Endothelial cell of umbilical vein (primary cell): ENCODE measurements around the gene ITGA2. TPM values are rescaled to one million over a fixed set of nuclear protein-coding genes. Genes with fewer than 3 reads are reported as not detected.

ENCODE experiments used
- BruUV-seq: library from RNA; stranded (reverse); fragments of 400-500 nt; replicated peaks from 2 replicates; lab custom pipeline; 2021; lab: Mats Ljungman, UMichigan
- CTCF ChIA-PET: fragments of 300-600, 350-600 bp; sonication (Branson Sonifier 250); formaldehyde crosslinking; loops from one replicate; lab custom pipeline; 2021; ENCODE audit warnings: antibody characterized with exemption, inconsistent platforms; lab: Charles Lee
- POLR2A ChIA-PET: fragments of 300-600, 350-600 bp; sonication (Branson Sonifier 250); formaldehyde crosslinking; loops from one replicate; lab custom pipeline; 2021; ENCODE audit warnings: antibody characterized with exemption, inconsistent platforms; lab: Charles Lee
- DNase-seq: peaks from one replicate; pipeline ENCODE4 v3.0.0-alpha.2; 2011; ENCODE audit warnings: low read depth, low spot score
- FAIRE-seq: peaks from 2 replicates; lab custom pipeline; 2011; peaks lifted over from hg19 to GRCh38; lab: Jason Lieb, UNC
- H2AFZ ChIP-seq: 2 replicates; pipeline ENCODE4 v1.6.0; 2012; ENCODE audit warnings: low read depth, low read length, control low read depth, inconsistent platforms
- H3K27ac ChIP-seq: 2 replicates; pipeline ENCODE4 v1.5.1; 2011; ENCODE audit warnings: low read depth, mild to moderate bottlenecking, control low read depth, low read length, moderate library complexity; ENCODE audit not compliant: insufficient read depth
- H3K27me3 ChIP-seq, 2 experiments: 2 replicates each; pipeline versions ENCODE4 v1.6.0 to v1.6.1; 2011; ENCODE audit warnings: low read length in 2 of 2, mixed read lengths in 1 of 2; ENCODE audit not compliant: control insufficient read depth in 2 of 2, insufficient read depth in 2 of 2
- H3K36me3 ChIP-seq, 2 experiments: 2 replicates in 1 of 2; 3 replicates in 1 of 2; pipeline ENCODE4 v1.5.1; 2011; ENCODE audit warnings: low read length in 2 of 2, mild to moderate bottlenecking in 1 of 2, moderate library complexity in 1 of 2; ENCODE audit not compliant: control insufficient read depth in 2 of 2, insufficient read depth in 2 of 2; ENCODE audit errors: extremely low read depth in 1 of 2
- H3K4me1 ChIP-seq: 3 replicates; pipeline ENCODE4 v1.5.1; 2011; ENCODE audit warnings: mild to moderate bottlenecking, low read length; ENCODE audit not compliant: control insufficient read depth, insufficient read depth; ENCODE audit errors: extremely low read depth
- H3K4me2 ChIP-seq: 2 replicates; pipeline ENCODE4 v1.6.1; 2011; ENCODE audit warnings: low read length, control low read depth, mixed read lengths; ENCODE audit not compliant: insufficient read depth
- H3K4me3 ChIP-seq, 3 experiments: fragments of 200-600 bp in 1 of 3; sonication (generic), shearing (Covaris generic) in 1 of 3; replicated peaks in 1 of 3; 2 replicates each; pipeline ENCODE4 v1.5.1; 2011 to 2016; ENCODE audit warnings: control low read depth in 3 of 3, low read length in 3 of 3, mild to moderate bottlenecking in 2 of 3, inconsistent platforms in 1 of 3, low read depth in 1 of 3, moderate library complexity in 1 of 3; ENCODE audit not compliant: insufficient read depth in 1 of 3
- H3K79me2 ChIP-seq: 2 replicates; pipeline ENCODE4 v1.6.0; 2012; ENCODE audit warnings: low read length, inconsistent platforms; ENCODE audit not compliant: control insufficient read depth, insufficient read depth
- H3K9ac ChIP-seq: replicated peaks from 2 replicates; pipeline ENCODE3; 2011; ENCODE audit warnings: low read length, control low read depth; ENCODE audit not compliant: insufficient read depth; ENCODE audit errors: extremely low read depth
- H3K9me1 ChIP-seq: replicated peaks from 3 replicates; pipeline ENCODE4 v1.6.0; 2011; ENCODE audit warnings: mild to moderate bottlenecking, low read length; ENCODE audit not compliant: control insufficient read depth, insufficient read depth; ENCODE audit errors: extremely low read depth
- H3K9me3 ChIP-seq: replicated peaks from 2 replicates; pipeline ENCODE4 v1.5.1; 2012; ENCODE audit warnings: low read length, inconsistent platforms; ENCODE audit not compliant: control insufficient read depth, insufficient read depth
- H4K20me1 ChIP-seq: replicated peaks from 2 replicates; pipeline ENCODE3; 2011; ENCODE audit warnings: mild to moderate bottlenecking, low read length; ENCODE audit not compliant: control insufficient read depth, insufficient read depth; ENCODE audit errors: extremely low read depth
- CTCF ChIP-seq, 2 donors: IDR thresholded peaks; 1 replicate in 1 of 2; 2 replicates in 1 of 2; pipeline ENCODE4 v1.5.1; 2011; ENCODE audit warnings: low read length in 2 of 2, mild to moderate bottlenecking in 2 of 2, moderate library complexity in 2 of 2, control low read depth in 1 of 2, inconsistent platforms in 1 of 2, low read depth in 1 of 2; ENCODE audit not compliant: insufficient read depth in 1 of 2; ENCODE audit errors: extremely low read depth in 1 of 2
- FOS ChIP-seq: IDR thresholded peaks from 2 replicates; pipeline ENCODE4 v1.6.1; 2011; ENCODE audit warnings: mild to moderate bottlenecking, low read length, moderate library complexity, borderline replicate concordance; ENCODE audit not compliant: insufficient read depth
- GATA2 ChIP-seq: IDR thresholded peaks from 2 replicates; pipeline ENCODE4 v1.7.0; 2011; ENCODE audit warnings: low read depth, mild to moderate bottlenecking, moderate library complexity, mixed read lengths, low read length; ENCODE audit not compliant: insufficient read length, insufficient read depth
- JUN ChIP-seq: IDR thresholded peaks from 2 replicates; pipeline ENCODE4 v1.6.1; 2011; ENCODE audit warnings: borderline replicate concordance, low read depth; ENCODE audit not compliant: insufficient read length, insufficient read depth
- POLR2A ChIP-seq: IDR thresholded peaks from 2 replicates; pipeline ENCODE4 v1.6.1; 2012; ENCODE audit warnings: low read depth, mild to moderate bottlenecking, control low read depth, low read length
- POLR2AphosphoS5 ChIP-seq: IDR thresholded peaks from 2 replicates; pipeline ENCODE4 v1.6.1; 2012; ENCODE audit warnings: low read depth, mild to moderate bottlenecking, control low read depth, low read length, moderate library complexity; ENCODE audit not compliant: insufficient read depth
- dilution Hi-C: fragments of 300-500 bp; cut with MboI; formaldehyde crosslinking; loops from one replicate; pipeline ENCODE4 v1.15.0; 2019; ENCODE audit warnings: low sequenced_read_pairs; ENCODE audit not compliant: extremely low pct_ligation_motif_present
- intact Hi-C: fragments of 100-400 bp; cut with micrococcal nuclease; formaldehyde crosslinking; loops from one replicate; pipeline ENCODE4 v1.10.0; 2022
- polyA plus RNA-seq, 4 experiments: library from polyadenylated mRNA; depleted of rRNA in 3 of 4; stranded (reverse) in 3 of 4; unstranded in 1 of 4; fragments of >200 nt; gene quantifications; 2 replicates each; pipeline versions ENCODE4 v1.2.1 to v1.2.3, GENCODE V29; 2011 to 2012; ENCODE audit warnings: missing spikeins in 1 of 4
- total RNA-seq: library from RNA; stranded (reverse); gene quantifications from 2 replicates; pipeline ENCODE4 v1.2.3, GENCODE V29; 2021

Gene ITGA2
- total and polyA plus RNA-seq, 2 donors (not counting 3 experiments of a cell fraction or from before 2014, with no cell fraction given) = 11.2 to 62.3 TPM

- POLR2A ChIA-PET = no interaction called here
- no peak overlapping the region for H2AFZ ChIP-seq
- H4K20me1 ChIP-seq = no peaks in the 10 kb centered on the region
- TF ChIP-seq CTCF (IDR thresholded peaks at IDR 0.05; ENCODE audit: extremely low read depth in 1 of 2, insufficient read depth in 1 of 2, low read depth in 1 of 2, low read length in 2 of 2) (no peak), JUN (peak; percentile 61), FOS (peak; percentile 71), POLR2A (no peak), POLR2AphosphoS5 (peak; percentile 31), GATA2 (no peak)
- no peak overlapping the region for H3K4me3 ChIP-seq
- peaks cover 14% of the 10 kb centered on the region for H3K4me1 ChIP-seq
- no peaks in the 10 kb centered on the region for H3K9me1 ChIP-seq
- CTCF ChIA-PET = interaction anchor here (0.7 to 4.8 kb wide), 16 partner anchors 16 to 154 kb away, joined by 3 to 50 read pairs (median 3); partner anchors contain the start of gene ITGA2
- intact Hi-C loops (loop anchor here (1.0 to 2.0 kb wide), 3 partner anchors 21 to 121 kb away; partner anchors contain the start of gene ITGA2), dilution Hi-C loops (no loop called here)
- H3K79me2 ChIP-seq = no peaks in the 10 kb centered on the region
- DNase-seq = peak; percentile 94
- H3K36me3 ChIP-seq = peaks cover 10 to 33% of the 10 kb centered on the region in 2 experiments
- H3K27ac ChIP-seq = peak overlapping the region; percentile 89
- peak overlapping the region; percentile 41 for H3K4me2 ChIP-seq
- peak overlapping the region; percentile 59 for H3K9ac ChIP-seq
- no TSS peak for BruUV-seq
- no peaks in the 10 kb centered on the region for H3K27me3 ChIP-seq
- FAIRE-seq = peak; percentile 93
- H3K9me3 ChIP-seq = no peaks in the 10 kb centered on the region
These were observed 80.5 kb downstream of the ITGA2 start for GRCh38 chr5:53069626-53070025.
